ENCODE data around the gene CEP97.
"Not testable (repeated sequence)": the region's sequence is repeated elsewhere in the genome, so short reads cannot be mapped to it uniquely, and the experiment has no call there.

Gene CEP97

DNA sequence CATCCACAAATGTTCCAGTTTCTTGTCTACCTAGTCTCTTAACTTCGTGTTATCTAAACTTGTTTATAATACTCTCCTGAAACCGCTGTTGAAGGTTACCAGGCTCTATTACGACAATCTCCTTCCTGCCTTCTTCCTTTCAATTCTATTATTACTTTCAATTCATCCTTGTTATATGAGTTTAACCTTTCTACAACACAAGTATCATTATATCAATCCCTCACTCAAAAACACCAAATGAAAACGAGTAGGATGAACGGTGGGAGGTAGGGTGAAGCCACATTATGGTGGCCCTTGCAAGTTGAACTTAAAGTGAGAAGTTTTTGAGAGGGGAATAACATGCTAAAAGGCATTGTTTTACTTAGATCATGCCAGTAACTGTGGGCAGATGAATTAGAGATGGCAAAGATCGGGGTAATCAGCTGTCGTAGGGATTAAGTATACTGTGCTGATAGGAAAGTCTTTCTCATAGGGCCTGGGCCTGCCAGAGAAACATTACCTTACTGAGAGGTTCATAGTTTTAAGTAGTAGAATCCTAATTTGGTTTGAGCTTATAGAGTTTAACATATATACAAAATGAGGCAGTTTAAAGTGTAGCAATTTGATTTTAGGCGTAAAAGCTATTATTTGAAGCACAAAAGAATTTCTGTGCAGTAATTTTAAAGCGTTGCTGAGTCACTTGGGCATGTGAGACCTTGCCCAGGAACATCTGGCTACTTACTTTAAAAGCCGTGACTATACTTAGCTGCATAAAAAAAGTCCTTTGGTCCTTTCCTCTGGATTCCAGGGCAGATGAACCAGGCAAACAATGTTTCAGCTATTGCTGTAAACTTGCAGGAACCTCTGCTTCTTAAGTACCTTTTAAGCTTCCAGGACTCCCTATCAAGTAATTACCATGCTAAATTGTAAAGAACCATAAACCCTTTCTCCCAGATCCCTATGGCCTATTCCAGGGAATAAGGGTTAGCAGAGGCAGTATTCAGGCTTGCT, 3.3 kb upstream of the CEP97 start:
- Histone ChIP-seq H3K9ac (ENCODE audit: insufficient read length) (peak overlapping the region; percentile 6), H3K4me3 (no peak overlapping the region), H3K9me3 (ENCODE audit: low read depth, low read length) (no peaks in the 10 kb centered on the region), H3K36me3 (ENCODE audit: insufficient read depth, low read length) (peaks cover 2% of the 10 kb centered on the region; the same call in 1 of the 2 replicates), H3K27ac (peak overlapping the region; percentile 65)
- TF ChIP-seq FOXP2 (optimal IDR thresholded peaks at IDR 0.05; ENCODE audit: control extremely low read depth, extremely low read length, insufficient read depth) (no peak), POLR2AphosphoS5 (IDR thresholded peaks at IDR 0.05; ENCODE audit: borderline replicate concordance, low read depth, low read length) (no peak)
- no peak for DNase-seq (ENCODE audit: low read depth, low spot score)

DNA sequence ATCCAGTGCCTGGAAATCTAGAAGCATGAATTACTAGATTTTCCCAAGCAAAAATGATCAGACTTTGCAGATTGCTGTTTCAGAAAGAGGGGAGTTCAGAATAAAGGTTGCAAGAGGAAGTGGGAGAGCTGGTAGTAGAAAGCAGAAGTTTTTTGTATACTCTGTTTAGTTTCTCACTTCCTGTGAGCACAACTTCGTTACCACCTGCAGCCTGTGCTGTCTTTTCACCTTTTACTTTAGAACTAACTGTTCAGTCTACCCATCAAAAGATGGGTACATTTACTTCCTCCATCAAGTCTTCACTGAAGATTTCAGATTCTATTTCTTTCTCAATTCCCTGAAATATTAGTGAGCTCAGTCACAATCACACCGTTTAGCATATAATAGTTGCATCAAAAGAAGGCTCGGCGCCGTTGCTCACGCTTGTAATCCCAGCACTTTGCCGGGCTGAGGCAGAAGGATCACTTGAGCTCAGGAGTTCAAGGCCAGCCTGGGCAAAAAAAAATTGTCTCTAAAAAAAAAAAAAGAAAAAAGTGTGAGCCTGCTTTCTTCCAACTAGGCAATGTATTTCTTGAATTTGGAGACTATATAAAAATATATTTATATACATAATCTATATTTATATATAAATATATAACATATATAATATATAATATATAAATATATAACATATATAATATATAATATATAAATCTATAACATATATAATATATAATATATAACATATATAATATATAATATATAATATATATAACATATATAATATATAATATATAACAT, 1.8 kb upstream of the CEP97 start:
- Histone ChIP-seq H3K27ac (peak overlapping the region; percentile 18; the same call in 1 of the 2 replicates), H3K9me3 (ENCODE audit: low read depth, low read length) (no peaks in the 10 kb centered on the region), H3K4me3 (no peak overlapping the region), H3K9ac (ENCODE audit: insufficient read length) (no peak overlapping the region), H3K36me3 (ENCODE audit: insufficient read depth, low read length) (peaks cover 17% of the 10 kb centered on the region)
- no peak for DNase-seq (ENCODE audit: low read depth, low spot score)
- TF ChIP-seq EZH2 (IDR thresholded peaks at IDR 0.05), result no peak

DNA sequence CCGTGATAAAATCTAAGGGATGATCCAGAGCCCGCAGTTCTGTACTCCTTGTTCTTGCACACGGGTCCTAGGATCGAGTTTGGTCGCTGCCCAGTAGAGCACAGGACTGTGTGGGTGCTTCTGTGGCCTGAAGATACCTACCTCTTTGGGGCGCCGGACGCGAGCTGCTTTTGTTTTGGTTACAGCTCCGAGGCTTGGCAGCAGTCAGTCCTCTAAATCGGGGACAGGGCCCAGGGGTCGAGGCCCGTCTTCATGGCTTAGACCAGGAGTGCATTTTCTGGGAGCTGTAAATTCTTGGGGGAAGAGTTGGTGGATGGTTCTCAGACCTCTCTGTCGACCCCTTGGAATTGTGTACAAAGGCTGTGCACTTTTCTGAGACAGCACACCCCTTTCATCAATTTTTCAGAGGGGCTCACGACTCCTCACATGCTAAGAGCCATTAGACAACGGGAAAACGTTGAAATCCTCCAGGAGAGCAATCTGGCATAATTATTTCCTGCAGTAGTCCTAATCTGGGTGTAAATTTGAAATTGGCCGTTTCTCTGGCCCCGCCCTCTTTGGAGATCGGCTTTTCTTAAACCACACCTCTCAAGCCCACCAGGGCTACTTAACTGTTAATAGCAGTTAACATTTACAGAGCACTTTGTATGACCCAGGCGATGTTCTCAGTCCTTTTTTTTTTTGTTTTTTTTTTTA, 928 bp downstream of the CEP97 start:
- peak overlapping the region; percentile 66; the same call in 1 of the 2 replicates for H3K27ac ChIP-seq

DNA sequence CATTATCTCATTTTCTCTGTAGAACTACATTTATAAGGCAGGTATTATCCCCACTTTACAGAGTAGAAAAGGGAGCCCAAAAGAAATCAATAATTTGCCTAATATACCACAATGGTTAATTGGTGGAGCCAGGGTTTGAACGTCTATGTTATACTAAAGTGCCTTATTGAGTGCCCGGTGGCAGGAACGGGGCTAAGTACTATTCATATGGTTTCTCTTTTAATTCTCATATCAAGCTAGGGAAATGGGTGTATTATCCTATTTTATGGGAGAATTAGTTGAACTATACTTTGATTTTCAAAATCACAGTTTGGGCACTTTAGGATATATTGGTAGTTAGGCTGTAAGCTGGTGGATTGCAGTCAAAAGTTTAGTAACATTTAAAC, 1.5 kb downstream of the CEP97 start:
- Histone ChIP-seq H3K36me3 (ENCODE audit: insufficient read depth, low read length) (peaks cover 48% of the 10 kb centered on the region), H3K4me3 (peak overlapping the region; percentile 87), H3K27ac (peak overlapping the region; percentile 66; the same call in 1 of the 2 replicates), H3K9me3 (ENCODE audit: low read depth, low read length) (no peaks in the 10 kb centered on the region), H3K9ac (ENCODE audit: insufficient read length) (peak overlapping the region; percentile 76)
- TF ChIP-seq FOXP2 (optimal IDR thresholded peaks at IDR 0.05; ENCODE audit: control extremely low read depth, extremely low read length, insufficient read depth) (no peak), POLR2AphosphoS5 (IDR thresholded peaks at IDR 0.05; ENCODE audit: borderline replicate concordance, low read depth, low read length) (no peak), EZH2 (IDR thresholded peaks at IDR 0.05) (no peak)
- no peak for DNase-seq (ENCODE audit: low read depth, low spot score)

More for the DNA sequence above, 928 bp downstream of the CEP97 start:
- H3K9me3 ChIP-seq (ENCODE audit: low read depth, low read length), result no peaks in the 10 kb centered on the region
- peak overlapping the region; percentile 87 for H3K4me3 ChIP-seq
- peak overlapping the region; percentile 76 for H3K9ac ChIP-seq (ENCODE audit: insufficient read length)
- TF ChIP-seq POLR2AphosphoS5 (IDR thresholded peaks at IDR 0.05; ENCODE audit: borderline replicate concordance, low read depth, low read length) (peak; percentile 28; the same call in 1 of the 2 replicates), EZH2 (IDR thresholded peaks at IDR 0.05) (no peak)
- H3K36me3 ChIP-seq (ENCODE audit: insufficient read depth, low read length), result peaks cover 42% of the 10 kb centered on the region
- DNase-seq (ENCODE audit: low read depth, low spot score), result no peak

DNA sequence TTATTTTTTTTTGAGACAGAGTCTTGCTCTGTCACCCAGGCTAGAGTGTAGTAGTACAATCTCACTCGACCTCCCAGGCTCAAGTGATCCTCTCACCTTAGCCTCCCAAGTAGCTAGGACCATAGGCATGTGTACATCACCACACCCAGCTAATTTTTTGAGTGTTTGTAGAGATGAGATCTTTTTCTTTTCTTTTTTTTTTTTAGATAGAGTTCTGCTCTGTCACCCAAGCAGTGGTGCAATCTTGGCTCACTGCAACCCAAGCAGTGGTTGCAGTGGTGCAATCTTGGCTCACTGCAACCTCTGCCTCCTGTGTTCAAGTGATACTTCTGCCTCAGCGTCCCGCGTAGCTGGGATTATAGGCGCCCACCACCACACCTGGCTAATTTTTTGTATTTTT, 5.2 kb downstream of the CEP97 start:
- peaks cover 82% of the 10 kb centered on the region for H3K36me3 ChIP-seq (ENCODE audit: insufficient read depth, low read length)

DNA sequence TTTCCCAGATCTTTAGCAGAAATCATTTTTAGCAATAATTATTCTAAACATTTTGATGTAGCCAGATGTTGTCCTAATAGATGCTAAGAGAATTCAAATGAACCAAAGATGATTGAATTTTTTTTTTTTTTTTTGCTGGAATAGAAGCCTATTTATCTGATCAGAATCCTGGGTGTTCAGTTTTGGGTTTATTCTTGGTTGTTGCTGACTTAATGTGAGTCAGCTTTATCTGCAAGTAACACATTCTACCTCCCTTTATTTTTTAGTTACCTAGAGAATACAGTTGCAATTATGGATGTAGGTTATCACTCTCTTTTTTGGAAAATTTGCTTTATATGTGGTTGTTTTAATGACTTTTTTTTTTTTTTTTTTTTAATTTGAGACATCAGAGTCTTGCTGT, 6.4 kb downstream of the CEP97 start:
- H3K9ac ChIP-seq (ENCODE audit: insufficient read length), result no peak overlapping the region
- TF ChIP-seq EZH2 (IDR thresholded peaks at IDR 0.05), result no peak
- TF ChIP-seq POLR2AphosphoS5 (IDR thresholded peaks at IDR 0.05; ENCODE audit: borderline replicate concordance, low read depth, low read length), result no peak
- no peak for TF ChIP-seq FOXP2 (optimal IDR thresholded peaks at IDR 0.05; ENCODE audit: control extremely low read depth, extremely low read length, insufficient read depth)
- peaks cover 94% of the 10 kb centered on the region for H3K36me3 ChIP-seq (ENCODE audit: insufficient read depth, low read length)
- H3K27ac ChIP-seq, result no peak overlapping the region
- no peak for DNase-seq (ENCODE audit: low read depth, low spot score)
- H3K9me3 ChIP-seq (ENCODE audit: low read depth, low read length), result no peaks in the 10 kb centered on the region
- no peak overlapping the region for H3K4me3 ChIP-seq

More for the DNA sequence above, 5.2 kb downstream of the CEP97 start:
- no peak for DNase-seq (ENCODE audit: low read depth, low spot score)
- TF ChIP-seq FOXP2 (optimal IDR thresholded peaks at IDR 0.05; ENCODE audit: control extremely low read depth, extremely low read length, insufficient read depth), result no peak
- no peak for TF ChIP-seq EZH2 (IDR thresholded peaks at IDR 0.05)
- no peak for TF ChIP-seq POLR2AphosphoS5 (IDR thresholded peaks at IDR 0.05; ENCODE audit: borderline replicate concordance, low read depth, low read length)
- Histone ChIP-seq H3K27ac (no peak overlapping the region), H3K4me3 (no peak overlapping the region), H3K9ac (ENCODE audit: insufficient read length) (no peak overlapping the region), H3K9me3 (ENCODE audit: low read depth, low read length) (no peaks in the 10 kb centered on the region)

DNA sequence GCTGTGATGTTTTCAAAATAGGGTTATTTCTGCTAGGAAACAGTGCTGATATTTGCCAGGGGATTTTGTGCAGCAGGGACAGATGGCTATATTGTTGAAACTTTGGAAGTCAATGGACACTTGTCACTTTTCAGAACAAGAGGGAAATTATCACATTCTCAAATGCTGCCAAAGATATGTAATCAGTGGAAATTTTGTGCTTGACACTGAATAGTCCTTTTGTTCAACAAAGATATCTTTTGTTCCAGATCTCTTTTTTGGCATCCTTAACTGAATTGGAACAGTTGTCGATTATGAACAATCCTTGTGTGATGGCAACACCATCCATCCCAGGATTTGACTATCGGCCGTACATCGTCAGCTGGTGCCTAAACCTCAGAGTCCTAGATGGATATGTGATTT, 7.8 kb downstream of the CEP97 start:
- no peak for TF ChIP-seq FOXP2 (optimal IDR thresholded peaks at IDR 0.05; ENCODE audit: control extremely low read depth, extremely low read length, insufficient read depth)
- TF ChIP-seq EZH2 (IDR thresholded peaks at IDR 0.05), result no peak
- no peak for TF ChIP-seq POLR2AphosphoS5 (IDR thresholded peaks at IDR 0.05; ENCODE audit: borderline replicate concordance, low read depth, low read length)

DNA sequence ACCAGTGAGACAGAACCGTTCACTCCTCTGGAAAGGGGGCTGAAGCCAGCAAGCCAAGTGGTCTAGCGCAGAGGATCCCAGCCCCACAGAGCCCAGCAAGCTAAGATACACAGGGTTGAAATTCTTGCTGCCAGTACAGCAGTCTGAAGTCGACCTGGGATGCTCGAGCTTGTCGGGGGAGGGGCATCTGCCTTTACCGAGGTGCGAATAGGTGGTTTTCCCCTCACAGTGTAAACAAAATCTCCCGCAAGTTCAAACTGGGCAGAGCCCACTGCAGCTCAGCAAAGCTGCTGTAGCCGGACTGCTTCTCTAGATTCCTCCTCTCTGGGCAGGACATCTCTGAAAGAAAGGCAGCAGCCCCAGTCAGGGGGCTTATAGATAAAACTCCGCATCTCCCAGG, 11.4 kb downstream of the CEP97 start:
- H3K9ac ChIP-seq (ENCODE audit: insufficient read length), result no peak overlapping the region
- TF ChIP-seq POLR2AphosphoS5 (IDR thresholded peaks at IDR 0.05; ENCODE audit: borderline replicate concordance, low read depth, low read length), result no peak
- no peak for TF ChIP-seq EZH2 (IDR thresholded peaks at IDR 0.05)
- TF ChIP-seq FOXP2 (optimal IDR thresholded peaks at IDR 0.05; ENCODE audit: control extremely low read depth, extremely low read length, insufficient read depth), result no peak
- no peak overlapping the region for H3K4me3 ChIP-seq
- peaks cover 69% of the 10 kb centered on the region for H3K36me3 ChIP-seq (ENCODE audit: insufficient read depth, low read length)
- DNase-seq (ENCODE audit: low read depth, low spot score), result no peak
- H3K27ac ChIP-seq, result no peak overlapping the region
- no peaks in the 10 kb centered on the region for H3K9me3 ChIP-seq (ENCODE audit: low read depth, low read length)

More for the DNA sequence above, 7.8 kb downstream of the CEP97 start:
- Histone ChIP-seq H3K4me3 (no peak overlapping the region), H3K9me3 (ENCODE audit: low read depth, low read length) (no peaks in the 10 kb centered on the region), H3K36me3 (ENCODE audit: insufficient read depth, low read length) (peaks cover 94% of the 10 kb centered on the region), H3K9ac (ENCODE audit: insufficient read length) (no peak overlapping the region), H3K27ac (no peak overlapping the region)
- no peak for DNase-seq (ENCODE audit: low read depth, low spot score)

DNA sequence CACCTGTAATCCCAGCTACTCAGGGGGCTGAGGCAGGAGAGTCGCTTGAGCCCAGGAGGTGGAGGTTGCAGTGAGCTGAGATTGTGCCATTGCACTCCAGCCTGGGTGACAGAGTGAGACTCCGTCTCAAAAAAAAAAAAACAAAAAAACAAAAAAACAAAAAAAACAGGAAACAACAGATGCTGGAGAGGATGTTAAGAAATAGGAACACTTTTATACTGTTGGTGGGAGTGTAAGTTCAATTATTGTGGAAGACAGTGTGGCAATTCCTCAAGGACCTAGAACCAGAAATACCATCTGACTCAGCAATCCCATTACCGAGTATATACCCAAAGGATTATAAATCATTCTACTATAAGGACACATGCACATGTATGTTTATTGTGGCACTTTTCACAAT, 17.5 kb downstream of the CEP97 start:
- not testable (repeated sequence) for H3K9me3 ChIP-seq (ENCODE audit: low read depth, low read length); H3K4me3 ChIP-seq; DNase-seq (ENCODE audit: low read depth, low spot score); H3K9ac ChIP-seq (ENCODE audit: insufficient read length); H3K27ac ChIP-seq
- H3K36me3 ChIP-seq (ENCODE audit: insufficient read depth, low read length), result peaks cover 19% of the 10 kb centered on the region; the same call in 1 of the 2 replicates

All from SK-N-MC (cell line).